Karpas-422 (cell line): ENCODE data around the gene ZNRF3. TPM values are rescaled to one million over a fixed set of nuclear protein-coding genes. Genes with fewer than 3 reads are reported as not detected.

Experiments
- DNase-seq: peaks from one replicate; pipeline ENCODE4 v3.0.0-alpha.2; 2015
- H2AFZ ChIP-seq: fragments of 200-600 bp; sonication (generic); 2 replicates; pipeline ENCODE4 v1.6.1; 2014; ENCODE audit warnings: antibody characterized with exemption, low read length, mixed read lengths
- H3K27ac ChIP-seq: fragments of 200-600 bp; sonication (generic); 2 replicates; pipeline ENCODE4 v1.5.1; 2014; ENCODE audit warnings: mild to moderate bottlenecking, low read length, moderate library complexity
- H3K27me3 ChIP-seq: fragments of 200-600 bp; sonication (generic); 2 replicates; pipeline ENCODE4 v1.6.1; 2014; ENCODE audit warnings: low read length, mixed read lengths
- H3K36me3 ChIP-seq: fragments of 200-600 bp; sonication (generic); 2 replicates; pipeline ENCODE4 v1.6.1; 2014; ENCODE audit warnings: low read length, mixed read lengths; ENCODE audit not compliant: insufficient read depth
- H3K4me1 ChIP-seq: fragments of 200-600 bp; sonication (generic); 2 replicates; pipeline ENCODE4 v1.6.1; 2014; ENCODE audit warnings: mild to moderate bottlenecking, low read length, mixed read lengths
- H3K4me2 ChIP-seq: fragments of 200-600 bp; sonication (generic); 2 replicates; pipeline ENCODE4 v1.6.1; 2014; ENCODE audit warnings: low read length, low read depth, mild to moderate bottlenecking; ENCODE audit not compliant: poor library complexity, severe bottlenecking
- H3K4me3 ChIP-seq: fragments of 200-600 bp; sonication (generic); 2 replicates; pipeline ENCODE4 v1.5.1; 2014; ENCODE audit warnings: mild to moderate bottlenecking, antibody characterized with exemption, low read length, mixed read lengths
- H3K79me2 ChIP-seq: fragments of 200-600 bp; sonication (generic); 2 replicates; pipeline ENCODE4 v1.6.1; 2014; ENCODE audit warnings: mild to moderate bottlenecking, low read length, mixed read lengths
- H3K9ac ChIP-seq: fragments of 200-600 bp; sonication (generic); 2 replicates; pipeline ENCODE4 v1.6.0; 2014; ENCODE audit warnings: low read length
- H3K9me2 ChIP-seq: fragments of 200-600 bp; sonication (generic), shearing (Covaris generic); replicated peaks from 2 replicates; pipeline ENCODE4 v1.6.0; 2014; ENCODE audit warnings: mild to moderate bottlenecking, low read length, moderate library complexity; ENCODE audit not compliant: insufficient read depth
- H3K9me3 ChIP-seq: fragments of 300-700, 200-600 bp; sonication (generic); 2 replicates; pipeline ENCODE4 v1.6.1; 2014; ENCODE audit warnings: low read length, mixed read lengths
- H4K20me1 ChIP-seq: fragments of 200-600 bp; sonication (generic); 2 replicates; pipeline ENCODE4 v1.6.1; 2014; ENCODE audit warnings: mild to moderate bottlenecking, antibody characterized with exemption, low read length, low read depth; ENCODE audit not compliant: insufficient read depth
- total RNA-seq: library from RNA; depleted of rRNA; stranded (reverse); fragments of >200 nt; shearing (Covaris generic); gene quantifications from 2 replicates; pipeline ENCODE4 v1.2.3, GENCODE V29; 2014; ENCODE audit warnings: low replicate concordance

ZNRF3 gene
- total RNA-seq, 1 experiment from 2014 or later: 0.19 TPM

- no peak overlapping the region for H2AFZ ChIP-seq
- H3K27ac ChIP-seq: no peak overlapping the region
- no peaks in the 10 kb centered on the region for H3K27me3 ChIP-seq
- H3K4me3 ChIP-seq: no peak overlapping the region
- no peaks in the 10 kb centered on the region for H3K79me2 ChIP-seq
- no peak overlapping the region for H3K4me2 ChIP-seq
- H4K20me1 ChIP-seq: no peaks in the 10 kb centered on the region
- H3K36me3 ChIP-seq: no peaks in the 10 kb centered on the region
- no peak for DNase-seq
- no peak overlapping the region for H3K9ac ChIP-seq
- H3K9me3 ChIP-seq: no peaks in the 10 kb centered on the region
- no peaks in the 10 kb centered on the region for H3K9me2 ChIP-seq
- no peaks in the 10 kb centered on the region for H3K4me1 ChIP-seq
Observed at GRCh38 chr22:29049655-29050263, 166.4 kb downstream of the ZNRF3 start.

- Histone ChIP-seq H4K20me1 (no peaks in the 10 kb centered on the region), H3K27ac (no peak overlapping the region), H3K9me2 (no peaks in the 10 kb centered on the region), H3K4me1 (no peaks in the 10 kb centered on the region), H3K9me3 (no peaks in the 10 kb centered on the region), H3K79me2 (no peaks in the 10 kb centered on the region), H3K27me3 (no peaks in the 10 kb centered on the region), H3K36me3 (no peaks in the 10 kb centered on the region), H3K9ac (no peak overlapping the region), H2AFZ (no peak overlapping the region), H3K4me2 (no peak overlapping the region), H3K4me3 (no peak overlapping the region)
- no peak for DNase-seq
Observed at GRCh38 chr22:29050457-29050856, 167.1 kb downstream of the ZNRF3 start.

GRCh38 chr22:29053048-29053702, 169.8 kb downstream of the ZNRF3 start:
- Histone ChIP-seq H2AFZ (no peak overlapping the region), H3K9me3 (no peaks in the 10 kb centered on the region), H4K20me1 (no peaks in the 10 kb centered on the region), H3K4me1 (no peaks in the 10 kb centered on the region), H3K4me3 (no peak overlapping the region), H3K9me2 (no peaks in the 10 kb centered on the region), H3K9ac (no peak overlapping the region), H3K79me2 (no peaks in the 10 kb centered on the region), H3K4me2 (no peak overlapping the region), H3K36me3 (no peaks in the 10 kb centered on the region), H3K27ac (no peak overlapping the region), H3K27me3 (no peaks in the 10 kb centered on the region)
- DNase-seq: no peak

GRCh38 chr22:29054251-29054767, 170.9 kb downstream of the ZNRF3 start:
- H3K4me1 ChIP-seq: no peaks in the 10 kb centered on the region
- DNase-seq: no peak
- no peak overlapping the region for H3K27ac ChIP-seq
- H3K9ac ChIP-seq: no peak overlapping the region
- H3K79me2 ChIP-seq: no peaks in the 10 kb centered on the region
- no peaks in the 10 kb centered on the region for H3K36me3 ChIP-seq
- no peaks in the 10 kb centered on the region for H3K9me3 ChIP-seq
- no peak overlapping the region for H3K4me2 ChIP-seq
- no peak overlapping the region for H3K4me3 ChIP-seq
- H3K9me2 ChIP-seq: no peaks in the 10 kb centered on the region
- no peaks in the 10 kb centered on the region for H3K27me3 ChIP-seq
- no peak overlapping the region for H2AFZ ChIP-seq
- H4K20me1 ChIP-seq: no peaks in the 10 kb centered on the region

- Histone ChIP-seq H3K9me3 (no peaks in the 10 kb centered on the region), H3K27ac (no peak overlapping the region), H4K20me1 (no peaks in the 10 kb centered on the region), H3K4me1 (no peaks in the 10 kb centered on the region), H2AFZ (no peak overlapping the region), H3K79me2 (no peaks in the 10 kb centered on the region), H3K9me2 (no peaks in the 10 kb centered on the region), H3K9ac (no peak overlapping the region), H3K4me3 (no peak overlapping the region), H3K27me3 (no peaks in the 10 kb centered on the region), H3K4me2 (no peak overlapping the region), H3K36me3 (no peaks in the 10 kb centered on the region)
- DNase-seq: no peak
Observed at GRCh38 chr22:29055192-29055830, 171.9 kb downstream of the ZNRF3 start.

GRCh38 chr22:29056472-29056871, 173.1 kb downstream of the ZNRF3 start:
- Histone ChIP-seq H3K27ac (no peak overlapping the region), H3K4me2 (no peak overlapping the region), H3K4me3 (no peak overlapping the region), H3K9me3 (no peaks in the 10 kb centered on the region), H3K9ac (no peak overlapping the region), H3K79me2 (no peaks in the 10 kb centered on the region), H3K36me3 (no peaks in the 10 kb centered on the region), H4K20me1 (no peaks in the 10 kb centered on the region), H3K9me2 (no peaks in the 10 kb centered on the region), H3K27me3 (no peaks in the 10 kb centered on the region), H2AFZ (no peak overlapping the region), H3K4me1 (peaks cover under 1% of the 10 kb centered on the region)
- DNase-seq: no peak

GRCh38 chr22:29060251-29060869, 177.0 kb downstream of the ZNRF3 start:
- no peaks in the 10 kb centered on the region for H3K27me3 ChIP-seq
- H3K4me2 ChIP-seq: no peak overlapping the region
- no peak for DNase-seq
- no peak overlapping the region for H3K4me3 ChIP-seq
- no peak overlapping the region for H2AFZ ChIP-seq
- no peaks in the 10 kb centered on the region for H3K9me3 ChIP-seq
- peaks cover 10% of the 10 kb centered on the region for H3K4me1 ChIP-seq
- no peaks in the 10 kb centered on the region for H4K20me1 ChIP-seq
- no peaks in the 10 kb centered on the region for H3K9me2 ChIP-seq
- H3K36me3 ChIP-seq: no peaks in the 10 kb centered on the region
- H3K9ac ChIP-seq: no peak overlapping the region
- H3K27ac ChIP-seq: no peak overlapping the region
- H3K79me2 ChIP-seq: no peaks in the 10 kb centered on the region

GRCh38 chr22:29060931-29061330, 177.6 kb downstream of the ZNRF3 start:
- no peak for DNase-seq
- Histone ChIP-seq H3K27me3 (no peaks in the 10 kb centered on the region), H3K9me2 (no peaks in the 10 kb centered on the region), H3K36me3 (no peaks in the 10 kb centered on the region), H4K20me1 (no peaks in the 10 kb centered on the region), H3K4me1 (peaks cover 10% of the 10 kb centered on the region), H3K79me2 (no peaks in the 10 kb centered on the region), H2AFZ (no peak overlapping the region), H3K9ac (no peak overlapping the region), H3K4me3 (no peak overlapping the region), H3K4me2 (no peak overlapping the region), H3K9me3 (no peaks in the 10 kb centered on the region), H3K27ac (no peak overlapping the region)
